Activated CD4-positive, alpha-beta T cell treated with anti-CD3 and anti-CD28 coated beads for 1 hour (primary cell): Measurements from ENCODE around the gene DNA2.
"Not testable (repeated sequence)": the region's sequence is repeated elsewhere in the genome, so short reads cannot be mapped to it uniquely, and the experiment has no call there.

Experiments used
- DNase-seq: peaks from one replicate; pipeline ENCODE4 v3.0.0-alpha.2; 2020

Gene DNA2

GRCh38 chr10:68471586-68472408, at the start of gene DNA2:
Gene DNA2, minus strand, starts transcription at chr10:68471973. Its CDS starts 109 bp downstream, at chr10:68471864.
- peak; percentile 57 for DNase-seq

DNA sequence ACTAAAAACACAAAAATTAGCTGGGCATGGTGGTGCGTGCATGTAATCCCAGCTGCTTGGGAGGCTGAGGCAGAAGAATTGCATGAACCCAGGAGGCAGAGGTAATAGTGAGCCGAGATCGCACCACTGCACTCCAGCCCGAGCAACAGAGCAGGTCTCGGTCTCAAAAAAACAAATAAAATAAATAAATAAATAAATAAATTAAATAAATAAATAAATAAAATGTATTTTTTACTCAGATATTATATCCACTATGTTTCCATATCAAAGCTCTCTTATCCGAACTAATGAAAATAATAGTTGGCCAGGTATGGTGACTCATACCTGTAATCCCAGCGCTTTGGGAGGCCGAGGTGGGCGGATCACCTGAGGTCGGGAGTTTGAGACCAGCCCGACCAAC, 46.8 kb upstream of the DNA2 start:
- not testable (repeated sequence) for DNase-seq

DNA sequence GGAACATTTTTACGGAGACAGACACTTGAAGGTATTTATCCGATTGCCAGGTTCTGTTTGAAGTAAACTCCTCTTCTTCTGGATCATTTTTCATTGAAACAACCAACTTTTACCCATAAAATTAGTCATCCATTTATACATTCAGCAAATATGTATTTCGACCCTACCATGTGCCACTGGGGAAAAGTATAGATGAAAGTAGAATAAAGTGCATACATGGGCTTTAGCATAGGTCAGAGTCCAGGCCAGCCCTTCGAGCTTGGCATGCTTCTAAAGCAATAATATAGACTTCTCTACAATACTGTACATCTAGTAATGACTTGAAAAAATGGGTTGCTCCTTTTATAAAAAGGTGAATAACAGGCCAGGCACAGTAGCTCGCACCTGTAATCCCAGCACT, 45.4 kb upstream of the DNA2 start:
- no peak for DNase-seq

GRCh38 chr10:68516766-68517165, 45.0 kb upstream of the DNA2 start:
- DNase-seq: no peak

DNA sequence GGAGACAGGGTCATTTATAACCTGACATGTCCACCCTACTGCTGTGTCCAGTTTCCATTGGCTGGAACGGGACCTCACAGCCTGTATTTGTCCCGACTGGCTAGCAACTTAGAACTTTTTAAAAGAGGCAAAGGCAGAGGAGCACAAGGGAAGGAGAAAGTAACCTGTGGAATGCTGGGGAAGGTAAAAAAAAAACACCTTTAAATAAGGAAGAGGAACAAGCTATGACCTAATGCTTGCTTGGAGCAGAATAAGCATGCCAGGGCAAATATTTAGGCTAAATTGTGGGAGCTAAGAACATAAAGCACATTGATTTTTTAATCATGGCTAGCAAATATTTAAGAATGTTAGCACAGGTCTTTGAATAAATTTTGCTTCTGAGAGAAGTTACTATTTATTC, 44.4 kb upstream of the DNA2 start:
- DNase-seq: not testable (repeated sequence)

GRCh38 chr10:68508090-68508489, 36.3 kb upstream of the DNA2 start:
- DNase-seq: no peak

DNA sequence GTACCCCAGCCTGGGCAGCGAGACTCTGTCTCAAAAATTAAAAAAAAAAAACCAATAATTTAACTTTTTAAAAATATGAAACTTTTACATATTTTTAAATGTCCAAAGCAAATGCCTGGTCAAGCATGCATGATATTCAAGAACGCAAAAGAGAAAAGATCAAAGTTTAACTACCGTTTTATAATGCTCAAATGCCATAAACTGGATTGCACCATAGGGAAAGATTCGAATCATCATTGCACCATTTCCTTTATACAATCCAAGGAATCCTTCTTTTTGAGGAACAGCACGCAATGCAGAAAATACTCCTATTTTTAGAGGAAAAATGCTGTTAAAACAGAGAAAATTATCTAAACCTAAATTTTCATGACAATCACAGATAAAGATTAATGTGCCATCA, 34.6 kb upstream of the DNA2 start:
- DNase-seq: no peak

DNA sequence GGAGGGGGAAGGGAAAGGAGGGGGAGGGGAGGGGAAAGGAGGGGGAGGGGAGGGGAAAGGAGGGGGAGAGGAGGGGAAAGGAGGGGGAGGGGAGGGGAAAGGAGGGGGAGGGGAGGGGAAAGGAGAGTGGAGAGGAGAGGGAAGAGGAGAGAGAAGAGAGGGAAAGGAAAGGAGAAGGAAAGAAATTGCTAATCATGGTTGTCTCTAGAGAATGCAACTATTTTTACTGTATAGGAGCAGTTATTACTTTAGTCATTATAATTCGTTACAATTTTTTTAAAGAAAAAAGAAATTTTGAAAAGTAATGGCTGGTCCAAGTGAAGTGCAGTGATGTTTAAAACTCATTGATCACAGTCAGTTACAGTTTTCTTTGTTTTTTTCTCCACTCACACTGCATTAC, 31.1 kb upstream of the DNA2 start:
- DNase-seq: no peak

GRCh38 chr10:68501691-68502090, 29.9 kb upstream of the DNA2 start:
- no peak for DNase-seq

DNA sequence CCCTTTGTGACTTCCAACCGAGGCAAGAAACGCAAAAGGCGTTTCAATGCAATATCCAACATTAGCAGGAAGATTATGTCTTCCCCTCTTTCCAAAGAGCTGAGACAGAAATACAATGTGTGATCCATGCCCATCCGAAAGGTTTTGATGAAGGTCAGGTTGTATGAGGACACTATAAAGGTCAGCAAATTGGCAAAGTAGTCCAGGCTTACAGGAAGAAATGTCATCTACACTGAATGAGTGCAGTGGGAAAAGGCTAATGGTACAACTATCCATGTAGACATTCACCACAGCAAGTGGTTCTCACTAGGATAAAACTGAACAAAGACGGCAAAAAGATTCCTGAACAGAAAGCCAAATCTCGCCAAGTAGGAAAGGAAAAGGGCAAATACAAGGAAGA, 27.8 kb upstream of the DNA2 start:
- no peak for DNase-seq

GRCh38 chr10:68496072-68496471, 24.3 kb upstream of the DNA2 start:
- DNase-seq: no peak

GRCh38 chr10:68492118-68492517, 20.3 kb upstream of the DNA2 start:
- DNase-seq: no peak

- DNase-seq: no peak
These were observed 18.1 kb upstream of the DNA2 start for GRCh38 chr10:68489919-68490318.

- DNase-seq: no peak
These were observed 2.2 kb upstream of the DNA2 start for GRCh38 chr10:68474021-68474420.

DNA sequence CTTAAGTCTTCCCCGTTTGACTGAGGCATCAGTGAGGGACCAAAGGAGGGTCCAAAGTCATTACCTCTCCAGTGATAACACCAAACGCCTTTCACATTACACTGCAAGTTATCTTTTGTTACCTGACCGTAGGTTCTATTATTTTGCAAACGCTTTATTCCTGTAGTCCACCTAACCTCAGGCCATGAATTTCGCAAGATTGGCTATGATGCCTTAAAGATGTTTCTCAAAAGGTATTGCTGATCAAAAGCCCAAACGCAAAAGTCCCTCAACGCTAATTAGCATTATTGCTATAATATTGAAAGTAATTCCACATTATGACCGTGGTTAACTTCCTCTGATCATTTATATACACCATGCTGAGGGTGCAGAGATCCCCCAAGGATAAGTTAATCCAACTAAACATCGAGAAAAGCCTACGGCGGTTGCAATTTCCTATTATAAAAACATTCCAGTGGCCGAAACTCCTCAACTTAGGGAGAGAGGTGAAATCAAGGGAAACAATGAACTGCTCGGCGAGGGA, 649 bp downstream of the DNA2 start:
- DNase-seq: no peak

DNA sequence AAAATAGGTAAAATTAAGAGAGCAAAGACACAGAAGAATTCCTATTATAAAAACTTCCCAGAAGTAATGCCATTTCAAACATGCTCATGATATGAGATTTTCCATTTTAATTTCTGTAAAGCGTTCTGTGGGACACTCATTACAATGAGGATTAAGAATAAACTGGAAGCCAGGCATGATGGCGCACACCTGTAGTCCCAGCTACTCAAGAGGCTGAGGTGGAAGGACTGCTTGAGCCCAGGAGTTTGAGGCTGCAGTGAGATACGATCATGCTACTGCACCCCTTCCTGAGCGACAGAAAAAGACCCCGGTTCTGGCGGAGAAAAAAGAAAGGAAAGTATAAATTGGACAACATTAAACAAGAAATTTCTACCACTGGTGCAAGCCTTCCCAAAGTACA, 1.5 kb downstream of the DNA2 start:
- no peak for DNase-seq

DNA sequence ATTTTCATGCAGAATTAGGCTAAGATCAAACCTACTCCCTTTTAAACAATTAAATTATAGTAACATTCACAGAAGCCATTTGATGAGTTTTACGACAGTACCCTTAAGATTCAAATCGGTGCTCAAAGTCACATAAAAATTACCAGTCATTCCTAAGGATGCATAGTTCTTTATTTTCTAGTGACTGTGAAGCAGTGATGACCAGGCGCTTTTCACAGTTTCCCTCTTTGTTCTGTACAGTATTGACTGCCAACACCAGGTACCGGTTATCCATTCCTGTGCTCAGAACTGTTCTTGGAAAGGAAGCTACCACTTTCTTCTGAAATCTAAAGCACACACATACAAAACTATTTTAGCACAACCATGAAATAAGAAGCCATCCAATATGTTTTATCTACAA, 1.9 kb downstream of the DNA2 start:
- no peak for DNase-seq

- not testable (repeated sequence) for DNase-seq
These were observed 7.0 kb downstream of the DNA2 start for GRCh38 chr10:68464729-68465128.

- no peak for DNase-seq
These were observed 8.2 kb downstream of the DNA2 start for GRCh38 chr10:68463365-68464093.

DNA sequence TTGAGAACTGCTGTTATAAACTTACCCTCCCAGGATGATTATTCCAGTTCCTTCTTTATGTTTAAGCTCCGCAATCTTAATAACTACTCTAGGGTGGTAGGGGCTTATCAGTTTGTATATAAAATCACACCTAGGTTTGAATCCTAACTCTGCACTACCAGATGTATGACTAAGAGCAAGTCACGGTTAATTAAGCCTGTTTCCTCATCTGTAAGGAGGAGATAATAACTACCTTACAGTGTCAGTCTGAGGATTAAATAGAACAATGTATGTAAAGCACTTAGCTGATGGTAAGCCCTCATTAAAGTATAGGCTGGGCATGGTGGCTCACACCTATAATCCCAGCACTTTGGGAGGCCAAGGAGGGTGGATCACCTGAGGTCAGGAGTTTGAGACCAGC, 9.2 kb downstream of the DNA2 start:
- DNase-seq: no peak

DNA sequence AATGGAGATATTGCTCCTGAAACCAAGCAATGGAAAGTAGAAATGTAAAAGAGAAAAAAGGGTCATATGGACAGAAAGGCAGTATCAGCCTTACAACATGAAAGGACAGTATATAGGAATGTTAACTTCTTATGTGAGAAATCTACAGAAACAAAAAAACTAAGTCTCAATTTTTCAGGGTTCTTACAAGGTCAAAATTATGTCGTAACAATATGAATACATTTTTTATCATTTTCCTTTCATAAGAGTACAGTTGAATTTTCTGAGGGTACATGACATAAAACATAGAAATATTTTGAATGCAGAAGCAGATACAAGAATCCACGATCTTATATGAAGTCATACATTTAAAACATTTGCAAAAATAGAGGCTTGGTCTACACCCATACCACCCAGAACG, 10.7 kb downstream of the DNA2 start:
- DNase-seq: no peak

- DNase-seq: not testable (repeated sequence)
These were observed 22.1 kb downstream of the DNA2 start for GRCh38 chr10:68449698-68450097.

GRCh38 chr10:68446179-68446578, 25.6 kb downstream of the DNA2 start:
- no peak for DNase-seq

- DNase-seq: no peak
These were observed 28.8 kb downstream of the DNA2 start for GRCh38 chr10:68442971-68443370.
